ENCODE measurements around the gene PIP5K1C. TPM values are rescaled to one million over a fixed set of nuclear protein-coding genes. Genes with fewer than 3 reads are reported as not detected.
"Not testable (repeated sequence)": the region's sequence is repeated elsewhere in the genome, so short reads cannot be mapped to it uniquely, and the experiment has no call there.

Gene PIP5K1C
- total RNA-seq, 1 experiment from 2014 or later = 13.3 TPM

DNA sequence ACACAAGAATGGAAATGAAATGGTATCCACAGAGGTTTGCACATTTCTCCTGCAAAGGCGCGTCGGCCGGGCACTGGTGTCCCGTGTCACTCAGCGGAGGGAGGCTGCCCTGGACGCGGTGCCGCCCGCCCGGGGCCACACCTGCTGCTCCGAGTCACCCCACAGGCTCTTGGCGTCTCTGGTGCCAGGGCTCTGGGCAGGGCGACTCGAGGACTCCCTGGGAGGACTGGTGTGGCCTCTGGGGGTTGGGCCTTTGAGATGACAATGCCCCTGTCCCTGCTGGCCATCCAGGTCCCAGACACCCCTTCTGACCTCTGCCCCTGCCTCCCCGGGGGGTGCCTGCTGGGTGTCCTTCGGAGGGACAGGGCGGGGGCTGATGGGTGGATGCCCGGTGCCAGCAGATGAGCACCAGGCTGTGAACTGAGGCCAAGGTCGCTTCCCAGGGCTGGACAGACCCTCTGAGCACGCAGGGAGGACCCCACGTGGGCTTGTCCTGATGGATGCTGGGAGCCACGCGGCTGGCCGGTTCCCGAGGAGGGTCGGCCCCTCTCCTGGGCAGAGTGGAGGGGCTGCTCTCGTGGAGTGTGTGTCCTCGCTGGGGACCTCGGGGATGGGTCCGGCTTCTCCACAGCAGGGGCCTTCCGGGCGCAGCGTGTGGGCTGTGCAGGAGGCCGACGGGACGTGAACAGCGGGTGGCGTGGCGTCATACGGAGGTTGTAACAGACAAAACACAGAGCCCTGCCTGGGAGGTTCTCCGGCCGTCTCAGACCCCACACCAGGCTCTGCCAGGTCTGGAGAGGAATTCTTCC, 69.0 kb downstream of the PIP5K1C start:
- intact Hi-C loops (cut with micrococcal nuclease) = no loop called here
- CTCF ChIA-PET = no interaction called here
- TF ChIP-seq, protein P1, sequence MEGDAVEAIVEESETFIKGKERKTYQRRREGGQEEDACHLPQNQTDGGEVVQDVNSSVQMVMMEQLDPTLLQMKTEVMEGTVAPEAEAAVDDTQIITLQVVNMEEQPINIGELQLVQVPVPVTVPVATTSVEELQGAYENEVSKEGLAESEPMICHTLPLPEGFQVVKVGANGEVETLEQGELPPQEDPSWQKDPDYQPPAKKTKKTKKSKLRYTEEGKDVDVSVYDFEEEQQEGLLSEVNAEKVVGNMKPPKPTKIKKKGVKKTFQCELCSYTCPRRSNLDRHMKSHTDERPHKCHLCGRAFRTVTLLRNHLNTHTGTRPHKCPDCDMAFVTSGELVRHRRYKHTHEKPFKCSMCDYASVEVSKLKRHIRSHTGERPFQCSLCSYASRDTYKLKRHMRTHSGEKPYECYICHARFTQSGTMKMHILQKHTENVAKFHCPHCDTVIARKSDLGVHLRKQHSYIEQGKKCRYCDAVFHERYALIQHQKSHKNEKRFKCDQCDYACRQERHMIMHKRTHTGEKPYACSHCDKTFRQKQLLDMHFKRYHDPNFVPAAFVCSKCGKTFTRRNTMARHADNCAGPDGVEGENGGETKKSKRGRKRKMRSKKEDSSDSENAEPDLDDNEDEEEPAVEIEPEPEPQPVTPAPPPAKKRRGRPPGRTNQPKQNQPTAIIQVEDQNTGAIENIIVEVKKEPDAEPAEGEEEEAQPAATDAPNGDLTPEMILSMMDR (IDR thresholded peaks at IDR 0.05; ENCODE audit: unreplicated experiment) = no peak
- BruUV-seq (replicated peaks) = no TSS peak
- Mint-ChIP-seq H3K9me3 (ENCODE audit: unreplicated experiment) (no peaks in the 10 kb centered on the region), H3K27ac (ENCODE audit: low read depth, unreplicated experiment) (no peak overlapping the region), H3K27me3 (ENCODE audit: insufficient read depth, unreplicated experiment) (no peaks in the 10 kb centered on the region), H3K36me3 (ENCODE audit: insufficient read depth, unreplicated experiment) (no peaks in the 10 kb centered on the region), H3K4me1 (ENCODE audit: insufficient read depth, unreplicated experiment) (peaks cover 5% of the 10 kb centered on the region), H3K4me3 (ENCODE audit: unreplicated experiment) (no peak overlapping the region)
- POLR2A ChIA-PET = no interaction called here
- no peak for DNase-seq (ENCODE audit: unreplicated experiment)

DNA sequence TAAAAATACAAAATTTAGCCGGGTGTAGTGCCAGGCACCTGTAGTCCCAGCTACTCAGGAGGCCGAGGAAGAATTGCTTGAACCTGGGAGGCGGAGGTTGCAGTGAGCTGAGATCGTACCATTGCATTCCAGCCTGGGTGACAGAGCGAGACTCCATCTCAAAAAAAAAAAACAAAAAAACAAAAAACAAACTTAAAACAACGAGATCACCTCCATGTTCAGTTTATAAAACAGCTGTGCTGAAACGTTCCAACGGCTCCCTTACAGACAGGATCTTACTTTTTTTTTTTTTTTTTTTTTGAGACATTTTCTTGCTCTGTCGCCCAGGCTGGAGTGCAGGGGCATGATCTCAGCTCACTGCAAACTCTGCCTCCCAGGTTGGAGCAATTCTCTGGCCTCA, 71.5 kb downstream of the PIP5K1C start:
- H3K27ac Mint-ChIP-seq (ENCODE audit: low read depth, unreplicated experiment); BruUV-seq (replicated peaks); H3K36me3 Mint-ChIP-seq (ENCODE audit: insufficient read depth, unreplicated experiment); intact Hi-C loops (cut with micrococcal nuclease); H3K27me3 Mint-ChIP-seq (ENCODE audit: insufficient read depth, unreplicated experiment); DNase-seq (ENCODE audit: unreplicated experiment); CTCF ChIA-PET; POLR2A ChIA-PET; H3K9me3 Mint-ChIP-seq (ENCODE audit: unreplicated experiment); H3K4me3 Mint-ChIP-seq (ENCODE audit: unreplicated experiment): not testable (repeated sequence)
- peaks cover 14% of the 10 kb centered on the region for H3K4me1 Mint-ChIP-seq (ENCODE audit: insufficient read depth, unreplicated experiment)

DNA sequence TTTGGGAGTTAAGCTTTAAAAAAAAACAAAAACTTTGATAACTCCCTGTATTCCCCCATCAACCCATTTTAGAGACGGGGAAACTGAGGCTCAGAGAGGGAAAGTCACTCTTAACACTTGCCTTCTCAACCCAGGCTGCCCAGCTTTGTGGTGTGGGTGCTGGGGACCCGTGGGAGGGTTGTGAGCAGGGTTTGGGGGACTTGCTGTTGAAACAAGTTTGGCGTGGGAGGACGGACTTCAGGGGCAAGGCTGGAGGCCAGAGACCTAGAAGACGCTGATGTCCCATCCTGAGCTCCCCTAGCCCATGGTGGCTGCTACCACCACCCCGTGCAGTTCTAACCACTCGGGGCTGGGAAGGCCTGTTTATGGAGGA, 72.9 kb downstream of the PIP5K1C start:
- no peaks in the 10 kb centered on the region for H3K9me3 Mint-ChIP-seq (ENCODE audit: unreplicated experiment)
- ChIA-PET CTCF (interaction anchor here (0.6 to 1.1 kb wide), 2 partner anchors 142 to 1273 kb away, joined by 3 read pairs; no protein-coding TSS in a partner anchor), POLR2A (interaction anchor here (0.6 to 1.2 kb wide), 5 partner anchors 19 to 126 kb away, joined by 3 to 4 read pairs (median 3); no protein-coding TSS in a partner anchor)
- peaks cover 14% of the 10 kb centered on the region for H3K4me1 Mint-ChIP-seq (ENCODE audit: insufficient read depth, unreplicated experiment)
- no TSS peak for BruUV-seq (replicated peaks)
- no peaks in the 10 kb centered on the region for H3K27me3 Mint-ChIP-seq (ENCODE audit: insufficient read depth, unreplicated experiment)
- TF ChIP-seq, protein P1 (IDR thresholded peaks at IDR 0.05; ENCODE audit: unreplicated experiment) = no peak
- intact Hi-C loops (cut with micrococcal nuclease) = no loop called here
- H3K27ac Mint-ChIP-seq (ENCODE audit: low read depth, unreplicated experiment) = peak overlapping the region; percentile 99
- no peak for DNase-seq (ENCODE audit: unreplicated experiment)
- H3K4me3 Mint-ChIP-seq (ENCODE audit: unreplicated experiment) = peak overlapping the region; percentile 99
- peaks cover 13% of the 10 kb centered on the region for H3K36me3 Mint-ChIP-seq (ENCODE audit: insufficient read depth, unreplicated experiment)

DNA sequence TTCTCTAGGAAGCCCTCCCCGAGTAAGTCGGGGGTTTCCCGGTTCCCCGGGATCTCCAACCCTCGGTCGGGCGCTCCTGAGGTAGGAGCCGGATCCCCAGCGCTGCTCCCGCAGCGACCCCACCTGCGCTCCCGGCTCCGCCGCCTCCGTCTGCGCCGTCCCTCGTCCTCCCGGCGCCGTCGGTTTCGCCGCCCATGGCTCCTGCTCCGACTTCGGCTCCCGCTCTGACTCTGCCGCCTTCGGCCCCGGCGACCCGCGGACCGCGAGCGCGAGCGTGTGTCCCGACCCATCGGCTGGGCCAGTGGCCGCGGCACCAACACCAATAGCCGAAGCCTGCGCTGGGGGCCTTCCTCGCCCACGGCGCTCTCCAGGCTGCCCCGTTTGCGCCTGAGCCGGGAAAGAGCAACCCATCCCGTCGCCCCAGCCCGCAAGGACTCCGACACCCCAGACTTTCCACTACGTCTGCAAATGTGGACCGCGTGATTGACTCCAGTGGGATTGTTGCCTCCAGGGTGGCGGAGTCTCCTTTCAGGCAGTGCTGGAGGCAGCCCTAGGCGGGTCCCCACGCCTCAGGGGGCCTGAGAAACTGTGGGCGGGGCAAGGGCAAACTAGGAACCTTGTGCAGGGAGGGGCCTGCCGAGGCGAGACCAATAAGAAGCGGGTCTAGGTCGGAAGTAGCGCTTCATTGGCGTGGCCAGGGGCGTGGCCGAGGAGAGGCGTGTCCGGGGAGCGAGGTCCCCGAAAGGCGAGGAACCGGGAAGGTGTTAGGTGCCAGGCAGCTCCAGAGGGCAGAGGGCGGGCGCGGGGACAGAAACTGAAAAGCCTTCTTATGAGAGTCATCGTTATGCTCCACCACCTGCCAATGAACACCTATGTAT, 73.6 kb downstream of the PIP5K1C start, which contains the start of gene CACTIN:
CACTIN (minus strand) TSS at position 318 of the 878 bp plus-strand sequence; CDS start at position 290, 28 bp downstream.
- no TSS peak for BruUV-seq (replicated peaks)
- TF ChIP-seq, protein P1 (IDR thresholded peaks at IDR 0.05; ENCODE audit: unreplicated experiment) = no peak
- ChIA-PET POLR2A (interaction anchor here (0.6 to 1.2 kb wide), 5 partner anchors 19 to 126 kb away, joined by 3 to 4 read pairs (median 3); no protein-coding TSS in a partner anchor), CTCF (interaction anchor here (0.6 to 1.1 kb wide), 2 partner anchors 142 to 1273 kb away, joined by 3 read pairs; no protein-coding TSS in a partner anchor)
- no peaks in the 10 kb centered on the region for H3K27me3 Mint-ChIP-seq (ENCODE audit: insufficient read depth, unreplicated experiment)
- H3K27ac Mint-ChIP-seq (ENCODE audit: low read depth, unreplicated experiment) = peak within 1 kb of the TSS; percentile 99
- no peaks in the 10 kb centered on the region for H3K9me3 Mint-ChIP-seq (ENCODE audit: unreplicated experiment)
- H3K4me3 Mint-ChIP-seq (ENCODE audit: unreplicated experiment) = peak within 1 kb of the TSS; percentile 99
- peak; percentile 99 for DNase-seq (ENCODE audit: unreplicated experiment)
- H3K4me1 Mint-ChIP-seq (ENCODE audit: insufficient read depth, unreplicated experiment) = peaks cover 14% of the 10 kb centered on the region
- intact Hi-C loops (cut with micrococcal nuclease) = no loop called here
- peaks cover 18% of the 10 kb centered on the region for H3K36me3 Mint-ChIP-seq (ENCODE audit: insufficient read depth, unreplicated experiment)

All from MCF 10A (cell line).